HG02973 (cell line): ENCODE measurements around the gene PEX11A.
A peak's percentile ranks its signal among the peaks of the same experiment; 100 is the strongest.
"Not testable (repeated sequence)": the region's sequence is repeated elsewhere in the genome, so short reads cannot be mapped to it uniquely, and the experiment has no call there.

ENCODE experiments used
- ATAC-seq: cut with Tn5 transposase; IDR thresholded peaks from one replicate; pipeline ENCODE4 v1.9.1; 2021; ENCODE audit warnings: moderate library complexity; ENCODE audit not compliant: unreplicated experiment

Gene PEX11A

GRCh38 chr15:89690276-89691218 is at the start of gene PEX11A, which contains the start of gene WDR93:
PEX11A (minus strand) TSS chr15:89690754; CDS start chr15:89690632, 122 bp downstream.
WDR93 (plus strand) TSS chr15:89690811; CDS start chr15:89701747, 10,936 bp downstream.
- peak; percentile 81 for ATAC-seq

- ATAC-seq, result peak; percentile 66
These were observed 49.6 kb upstream of the PEX11A start for GRCh38 chr15:89740137-89740536.

- ATAC-seq, result no peak
These were observed 45.2 kb upstream of the PEX11A start for GRCh38 chr15:89735773-89736172.

- no peak for ATAC-seq
These were observed 42.1 kb upstream of the PEX11A start for GRCh38 chr15:89732451-89733172.

GRCh38 chr15:89731275-89731674 is 40.7 kb upstream of the PEX11A start:
- no peak for ATAC-seq

GRCh38 chr15:89728254-89728653 is 37.7 kb upstream of the PEX11A start:
- no peak for ATAC-seq

- ATAC-seq, result no peak
These were observed 34.5 kb upstream of the PEX11A start for GRCh38 chr15:89725064-89725463.

GRCh38 chr15:89724621-89725020 is 34.1 kb upstream of the PEX11A start:
- no peak for ATAC-seq

GRCh38 chr15:89723031-89723430 is 32.5 kb upstream of the PEX11A start:
- no peak for ATAC-seq

- no peak for ATAC-seq
These were observed 24.2 kb upstream of the PEX11A start for GRCh38 chr15:89714775-89715174.

GRCh38 chr15:89707577-89707976 is 17.0 kb upstream of the PEX11A start:
- ATAC-seq, result no peak

- ATAC-seq, result no peak
These were observed 13.9 kb upstream of the PEX11A start for GRCh38 chr15:89704411-89704810.

GRCh38 chr15:89695198-89695597 is 4.6 kb upstream of the PEX11A start:
- ATAC-seq, result no peak

GRCh38 chr15:89693696-89694095 is 3.1 kb upstream of the PEX11A start:
- no peak for ATAC-seq

- no peak for ATAC-seq
These were observed 2.5 kb upstream of the PEX11A start for GRCh38 chr15:89693091-89693490.

- ATAC-seq, result not testable (repeated sequence)
These were observed 651 bp downstream of the PEX11A start for GRCh38 chr15:89689930-89690275.

- ATAC-seq, result no peak
These were observed 4.0 kb downstream of the PEX11A start for GRCh38 chr15:89686522-89686921.

- no peak for ATAC-seq
These were observed 4.6 kb downstream of the PEX11A start for GRCh38 chr15:89685995-89686394.

GRCh38 chr15:89681146-89681545 is 9.4 kb downstream of the PEX11A start:
- ATAC-seq, result no peak

GRCh38 chr15:89680282-89680873 is 10.2 kb downstream of the PEX11A start:
- ATAC-seq, result no peak

- ATAC-seq, result no peak
These were observed 11.3 kb downstream of the PEX11A start, which contains the start of gene PLIN1 for GRCh38 chr15:89679212-89679611. PLIN1 (minus strand) TSS chr15:89679367; CDS start chr15:89677489, 1,878 bp downstream.
